ENCODE results near the gene PRDM1.

- TF ChIP-seq CTCF (IDR thresholded peaks at IDR 0.05; ENCODE audit: borderline replicate concordance, extremely low read depth, low read length, poor library complexity, severe bottlenecking) (no peak), EZH2 (IDR thresholded peaks at IDR 0.05; ENCODE audit: borderline replicate concordance, low read depth, low read length, severe bottlenecking) (no peak)
These were observed 39.3 kb upstream of the PRDM1 start for GRCh38 chr6:106046854-106047200.

Data from DND-41 (cell line).